Sigmoid colon (tissue), 7 donors: Measurements from ENCODE around the gene JOSD2. TPM values are rescaled to one million over a fixed set of nuclear protein-coding genes. Genes with fewer than 3 reads are reported as not detected.

Experiments used
- DNase-seq: peaks from one replicate; pipeline ENCODE4 v3.0.0-alpha.2; 2019
- H3K27ac ChIP-seq, 4 donors: fragments of 200-600 bp; sonication (generic); one replicate each; pipeline ENCODE4 v1.5.1; 2016 to 2019; ENCODE audit warnings: mild to moderate bottlenecking in 1 of 4
- H3K27me3 ChIP-seq, 3 donors: fragments of 200-600 bp; sonication (generic); one replicate each; pipeline ENCODE4 v1.5.1; 2019; ENCODE audit warnings: mild to moderate bottlenecking in 1 of 3
- H3K36me3 ChIP-seq, 4 donors: fragments of 200-600 bp; sonication (generic); one replicate each; pipeline ENCODE4 v1.5.1; 2016 to 2019
- H3K4me1 ChIP-seq, 4 donors: fragments of 200-600 bp; sonication (generic); one replicate each; pipeline ENCODE4 v1.5.1; 2017 to 2019
- H3K4me3 ChIP-seq, 4 donors: fragments of 200-600 bp; sonication (generic); one replicate each; pipeline ENCODE4 v1.5.1; 2017 to 2019; ENCODE audit warnings: mild to moderate bottlenecking in 2 of 4, moderate library complexity in 1 of 4
- H3K9me3 ChIP-seq, 4 donors: fragments of 200-600 bp in 3 of 4; sonication (generic) in 3 of 4; one replicate each; pipeline versions ENCODE4 v1.5.1 to v1.6.1; 2013 to 2019
- EP300 ChIP-seq, 4 donors: sonication (generic); formaldehyde crosslinking; IDR thresholded peaks; one replicate each; pipeline ENCODE4 v1.6.1; 2017; ENCODE audit warnings: antibody characterized with exemption in 4 of 4
- POLR2A ChIP-seq, 2 donors: fragments of 450-650 bp; IDR thresholded peaks; one replicate each; pipeline ENCODE4 v1.6.1; 2016; ENCODE audit warnings: antibody characterized with exemption in 2 of 2, mild to moderate bottlenecking in 2 of 2, moderate library complexity in 2 of 2
- POLR2AphosphoS5 ChIP-seq, 4 donors: sonication (generic); formaldehyde crosslinking; IDR thresholded peaks; one replicate each; pipeline ENCODE4 v1.6.1; 2017; ENCODE audit warnings: antibody characterized with exemption in 4 of 4
- WGBS, 2 donors: extraction: QIAGEN DNeasy Blood & Tissue Kit; methylation state at CpG; one replicate each; pipeline ENCODE4 v1.1.7; 2013; 5-methylcytosine and 5-hydroxymethylcytosine counted together
- intact Hi-C: fragments of 100-400 bp; cut with DNase I; formaldehyde crosslinking; loops from one replicate; pipeline ENCODE4 v1.15.1; 2023
- polyA plus RNA-seq, 3 donors: library from polyadenylated mRNA; stranded (reverse); fragments of 200-250 nt; gene quantifications; one replicate each; pipeline ENCODE4 v1.2.3, GENCODE V29; 2013
- total RNA-seq, 4 donors: library from RNA; depleted of rRNA; stranded (reverse); fragments of >200 nt; gene quantifications; one replicate each; pipeline ENCODE4 v1.1.0, GENCODE V29; 2016
- TF ChIP-seq, protein P1 (sequence below), 4 experiments: fragments of 450-650 bp in 3 of 4; fragments of 200-600 bp in 1 of 4; IDR thresholded peaks; one replicate each; pipeline ENCODE4 v1.5.1; 2016 to 2019; ENCODE audit warnings: antibody characterized with exemption in 4 of 4, mild to moderate bottlenecking in 3 of 4, moderate library complexity in 2 of 4
- donor health status: healthy with polysubstance abuse.
- donor health status: Bipolar disorder and iron deficiency.
- donor health status: healthy.

Gene JOSD2
- total and polyA plus RNA-seq, 7 donors: 23.5 to 85.1 (median 47.9) TPM

GRCh38 chr19:50490411-50490811 is 20.6 kb downstream of the JOSD2 start:
- Histone ChIP-seq H3K27ac (no peak overlapping the region), H3K27me3 (peaks cover 13 to 60% (median 41%) of the 10 kb centered on the region in 3 donors), H3K36me3 (peaks cover 0 to 5% (median 0%) of the 10 kb centered on the region in 4 donors), H3K4me3 (no peak overlapping the region), H3K4me1 (no peaks in the 10 kb centered on the region), H3K9me3 (no peaks in the 10 kb centered on the region)
- 96 to 97% methylated on average over 18 of the region's 18 CpGs for WGBS, 2 donors
- intact Hi-C loops: no loop called here
- peak; percentile 58 for DNase-seq
- no peak for TF ChIP-seq EP300 (IDR thresholded peaks at IDR 0.05)
- no peak for TF ChIP-seq POLR2AphosphoS5 (IDR thresholded peaks at IDR 0.05)
- no peak for TF ChIP-seq POLR2A (IDR thresholded peaks at IDR 0.05)
- TF ChIP-seq, protein P1, sequence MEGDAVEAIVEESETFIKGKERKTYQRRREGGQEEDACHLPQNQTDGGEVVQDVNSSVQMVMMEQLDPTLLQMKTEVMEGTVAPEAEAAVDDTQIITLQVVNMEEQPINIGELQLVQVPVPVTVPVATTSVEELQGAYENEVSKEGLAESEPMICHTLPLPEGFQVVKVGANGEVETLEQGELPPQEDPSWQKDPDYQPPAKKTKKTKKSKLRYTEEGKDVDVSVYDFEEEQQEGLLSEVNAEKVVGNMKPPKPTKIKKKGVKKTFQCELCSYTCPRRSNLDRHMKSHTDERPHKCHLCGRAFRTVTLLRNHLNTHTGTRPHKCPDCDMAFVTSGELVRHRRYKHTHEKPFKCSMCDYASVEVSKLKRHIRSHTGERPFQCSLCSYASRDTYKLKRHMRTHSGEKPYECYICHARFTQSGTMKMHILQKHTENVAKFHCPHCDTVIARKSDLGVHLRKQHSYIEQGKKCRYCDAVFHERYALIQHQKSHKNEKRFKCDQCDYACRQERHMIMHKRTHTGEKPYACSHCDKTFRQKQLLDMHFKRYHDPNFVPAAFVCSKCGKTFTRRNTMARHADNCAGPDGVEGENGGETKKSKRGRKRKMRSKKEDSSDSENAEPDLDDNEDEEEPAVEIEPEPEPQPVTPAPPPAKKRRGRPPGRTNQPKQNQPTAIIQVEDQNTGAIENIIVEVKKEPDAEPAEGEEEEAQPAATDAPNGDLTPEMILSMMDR (IDR thresholded peaks at IDR 0.05): no peak

DNA sequence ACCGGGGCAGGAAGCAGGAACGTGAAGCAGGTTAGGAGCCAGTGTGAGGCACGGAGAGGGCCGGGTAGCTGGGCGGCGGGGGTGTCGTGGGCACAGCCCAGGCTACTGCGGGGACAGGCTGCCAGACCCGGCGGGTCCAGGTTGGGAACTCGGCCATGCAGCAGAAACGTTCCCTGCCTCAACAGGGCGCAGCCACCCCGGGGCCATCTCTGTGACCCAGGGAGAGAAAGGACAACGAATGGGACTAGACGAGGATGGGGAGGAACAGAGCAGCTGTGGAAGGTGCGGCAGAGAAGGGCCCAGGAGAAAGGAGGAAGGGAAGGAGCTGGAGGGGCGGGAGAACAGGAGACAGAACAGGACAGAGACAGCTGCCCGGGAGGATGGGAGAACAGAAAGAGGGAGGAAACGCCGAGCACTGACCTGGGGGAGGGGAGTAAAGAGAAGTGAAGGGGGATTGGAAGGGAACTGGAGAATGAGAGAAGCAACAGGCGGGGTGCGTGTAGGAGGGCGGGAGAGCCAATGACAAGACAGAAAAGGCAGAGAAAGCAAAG is 21.5 kb downstream of the JOSD2 start:
- intact Hi-C loops: no loop called here
- Histone ChIP-seq H3K27ac (no peak overlapping the region), H3K27me3 (peaks cover 13 to 60% (median 41%) of the 10 kb centered on the region in 3 donors), H3K4me3 (no peak overlapping the region), H3K9me3 (no peaks in the 10 kb centered on the region), H3K4me1 (no peaks in the 10 kb centered on the region), H3K36me3 (peaks cover 0 to 13% (median 0%) of the 10 kb centered on the region in 4 donors)
- DNase-seq: peak; percentile 56
- WGBS, 2 donors: 66 to 82% methylated on average over 24 of the region's 24 CpGs
- TF ChIP-seq, protein P1 (IDR thresholded peaks at IDR 0.05): no peak
- TF ChIP-seq POLR2A (IDR thresholded peaks at IDR 0.05) (no peak), EP300 (IDR thresholded peaks at IDR 0.05) (no peak), POLR2AphosphoS5 (IDR thresholded peaks at IDR 0.05) (no peak)

DNA sequence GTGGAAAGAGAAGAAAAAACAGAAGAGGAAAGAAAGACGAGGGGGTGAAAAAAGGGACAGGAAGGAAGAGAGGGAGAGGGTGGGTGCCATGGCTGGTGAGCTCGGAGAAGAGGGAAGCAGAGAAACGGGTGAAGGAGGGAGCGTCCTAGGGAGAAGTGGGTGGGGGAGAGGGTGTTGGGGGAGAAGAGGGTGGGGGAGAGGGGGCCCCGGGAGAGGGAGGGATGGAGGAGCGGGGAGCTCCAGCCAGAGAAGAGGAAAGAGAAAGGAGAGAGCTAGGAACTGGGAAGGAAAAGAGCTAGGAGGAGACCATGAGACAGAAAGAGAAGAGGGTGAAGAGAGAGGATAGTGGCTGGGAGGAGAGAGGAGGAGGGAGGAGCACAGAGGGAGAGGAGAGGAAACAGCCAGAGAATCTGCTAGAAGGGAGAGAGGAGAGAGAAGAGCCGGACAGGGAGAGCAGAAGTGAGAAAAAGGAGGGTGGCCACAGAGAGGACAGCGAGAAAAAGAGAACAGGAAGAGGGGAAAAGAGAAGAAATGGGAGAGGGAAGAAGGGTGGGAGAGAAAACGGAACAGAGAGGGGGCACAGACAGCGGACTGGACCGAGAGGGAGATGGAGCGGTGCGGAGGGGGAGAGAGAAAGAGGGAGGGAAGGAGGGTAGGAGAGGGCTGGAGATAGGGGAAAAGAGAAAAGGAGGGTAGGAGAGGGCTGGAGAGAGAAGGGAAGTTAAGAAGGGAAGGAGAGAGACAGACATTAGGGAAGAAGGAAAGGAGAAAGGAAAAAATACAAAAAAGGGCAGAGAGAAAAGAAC is 22.4 kb downstream of the JOSD2 start:
- TF ChIP-seq POLR2A (IDR thresholded peaks at IDR 0.05) (no peak), EP300 (IDR thresholded peaks at IDR 0.05) (no peak), POLR2AphosphoS5 (IDR thresholded peaks at IDR 0.05) (no peak)
- TF ChIP-seq, protein P1 (IDR thresholded peaks at IDR 0.05): no peak
- Histone ChIP-seq H3K4me1 (no peaks in the 10 kb centered on the region), H3K36me3 (peaks cover 0 to 15% (median 0%) of the 10 kb centered on the region in 4 donors), H3K27ac (no peak overlapping the region), H3K4me3 (no peak overlapping the region), H3K27me3 (peaks cover 13 to 60% (median 41%) of the 10 kb centered on the region in 3 donors), H3K9me3 (no peaks in the 10 kb centered on the region)
- DNase-seq: peak; percentile 27
- intact Hi-C loops: no loop called here
- 39 to 69% methylated on average over 13 of the region's 13 CpGs for WGBS, 2 donors

DNA sequence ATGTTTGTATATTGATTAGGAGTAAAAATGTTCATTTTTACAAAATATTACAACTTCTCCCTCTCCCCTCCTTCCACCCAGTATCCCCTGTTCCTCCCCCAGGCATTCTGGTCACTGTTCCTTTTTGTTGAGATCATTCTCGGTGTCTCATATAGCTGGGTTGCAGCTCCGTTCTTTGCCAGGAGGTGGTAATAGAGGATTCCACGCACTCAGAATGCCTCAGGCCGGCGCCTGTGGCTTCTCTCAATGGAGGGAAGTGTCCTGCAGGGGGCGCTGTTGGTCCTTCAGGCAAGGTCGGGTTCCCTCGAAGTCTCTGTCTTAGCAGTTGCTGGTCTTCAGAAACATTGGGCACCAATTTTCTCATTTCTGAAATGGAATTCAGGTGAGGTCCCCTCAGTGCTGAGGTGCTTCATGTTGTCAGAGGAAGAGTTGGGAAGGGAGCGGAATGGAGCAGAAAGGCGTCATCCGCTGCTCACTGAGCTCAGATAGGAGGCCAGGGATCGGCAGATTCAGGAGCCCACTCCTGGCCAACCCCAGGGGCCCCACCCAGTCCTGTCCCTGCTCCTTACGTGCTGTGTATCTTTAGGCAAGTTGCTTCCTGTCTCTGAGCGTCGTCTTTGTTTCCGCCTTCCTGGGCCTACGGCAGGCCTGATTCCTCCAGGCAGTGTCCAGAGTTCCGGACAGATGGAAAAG is 24.0 kb downstream of the JOSD2 start:
- Histone ChIP-seq H3K27ac (no peak overlapping the region), H3K27me3 (peaks cover 13 to 59% (median 41%) of the 10 kb centered on the region in 3 donors), H3K9me3 (no peaks in the 10 kb centered on the region), H3K4me3 (no peak overlapping the region), H3K4me1 (no peaks in the 10 kb centered on the region), H3K36me3 (peaks cover 0 to 32% (median 0%) of the 10 kb centered on the region in 4 donors)
- 78 to 86% methylated on average over 18 of the region's 18 CpGs for WGBS, 2 donors
- TF ChIP-seq, protein P1 (IDR thresholded peaks at IDR 0.05): peak in 1 of 4 experiments; percentile 26
- no peak for TF ChIP-seq EP300 (IDR thresholded peaks at IDR 0.05)
- DNase-seq: no peak
- intact Hi-C loops: no loop called here
